Heart left ventricle (tissue), 16 donors: Measurements from ENCODE around the gene ETF1. TPM values are rescaled to one million over a fixed set of nuclear protein-coding genes. Genes with fewer than 3 reads are reported as not detected.

Experiments used
- ATAC-seq, 4 donors: fragments of 200-7000 bp; cut with Tn5 transposase; one replicate each; pipeline ENCODE4 v1.9.1; 2020 to 2022; ENCODE audit warnings: moderate library complexity in 4 of 4, mild to moderate bottlenecking in 3 of 4, moderate number of reproducible peaks in 1 of 4
- DNase-seq, 5 donors: peaks; one replicate each; pipeline ENCODE4 v3.0.0-alpha.2; 2020
- H3K27ac ChIP-seq, 12 donors: fragments of 200-600 bp; sonication (generic) in 4 of 12; one replicate each; pipeline versions ENCODE4 v1.5.0 to v1.8.0; 2016 to 2022; ENCODE audit warnings: mild to moderate bottlenecking in 2 of 12
- H3K27me3 ChIP-seq, 9 donors: fragments of 200-600 bp; sonication (generic) in 2 of 9; one replicate each; pipeline versions ENCODE4 v1.5.1 to v1.8.0; 2016 to 2022; ENCODE audit warnings: mild to moderate bottlenecking in 3 of 9
- H3K36me3 ChIP-seq, 9 donors: fragments of 200-600 bp; sonication (generic) in 2 of 9; one replicate each; pipeline versions ENCODE4 v1.5.0 to v1.8.0; 2018 to 2022; ENCODE audit warnings: mild to moderate bottlenecking in 2 of 9
- H3K4me1 ChIP-seq, 12 donors: fragments of 200-600 bp; sonication (generic) in 4 of 12; one replicate each; pipeline versions ENCODE4 v1.5.0 to v1.8.0; 2016 to 2022; ENCODE audit warnings: mild to moderate bottlenecking in 3 of 12
- H3K4me3 ChIP-seq, 12 donors: fragments of 200-600 bp; sonication (generic) in 4 of 12; one replicate each; pipeline versions ENCODE4 v1.5.0 to v1.8.0; 2017 to 2022; ENCODE audit warnings: mild to moderate bottlenecking in 9 of 12, moderate library complexity in 4 of 12
- H3K9me3 ChIP-seq, 12 donors: fragments of 200-600 bp; sonication (generic) in 4 of 12; one replicate each; pipeline versions ENCODE4 v1.5.0 to v1.8.0; 2016 to 2022; ENCODE audit warnings: mild to moderate bottlenecking in 1 of 12
- POLR2A ChIP-seq, 2 donors: fragments of 450-650 bp; IDR thresholded peaks; one replicate each; pipeline ENCODE4 v1.6.1; 2017; ENCODE audit warnings: antibody characterized with exemption in 2 of 2, mild to moderate bottlenecking in 2 of 2, moderate library complexity in 2 of 2
- WGBS, 4 donors: extraction: QIAGEN DNeasy Blood & Tissue Kit in 2 of 4; methylation state at CpG; one replicate each; pipeline versions ENCODE4 v1.1.5 to v1.1.7; 2013 to 2018; 5-methylcytosine and 5-hydroxymethylcytosine counted together
- intact Hi-C, 10 donors: fragments of 100-400 bp; cut with DNase I; formaldehyde crosslinking; loops; one replicate each; pipeline versions ENCODE4 v1.11.1 to v1.14.2; 2022
- polyA plus RNA-seq, 2 donors: library from polyadenylated mRNA; stranded (reverse); fragments of 200-250 nt; gene quantifications; one replicate each; pipeline ENCODE4 v1.2.3, GENCODE V29; 2013
- total RNA-seq, 9 donors: library from RNA; depleted of rRNA in 2 of 9; stranded (reverse); fragments of >200 nt in 2 of 9; fragmentation: NEBNext Ultra II Directional in 3 of 9; extraction: Animal tissue kit (Norgen Biotek cat#: 25700) in 3 of 9; gene quantifications; one replicate each; pipeline versions ENCODE4 v1.1.0 to v1.2.4, GENCODE V29; 2016 to 2023
- TF ChIP-seq, protein P1 (sequence below), 12 donors: fragments of 200-600 bp; sonication (generic) in 4 of 12; IDR thresholded peaks; one replicate each; pipeline versions ENCODE4 v1.5.0 to v1.8.0; 2018 to 2022; ENCODE audit warnings: antibody characterized with exemption in 12 of 12, mild to moderate bottlenecking in 5 of 12
- donor health status: ischemic (EF 13 %, LVEDD 7.1; RV severe dilation, severe dysfunction).
- donor health status: healthy with polysubstance abuse.
- donor health status: DM: no; HTN: yes; CAD: no.
- donor health status: DM: no; HTN: no; CAD: no.
- donor health status: ischemic (EF 25% LVEDD 6.9; RV normal size, moderate dysfunction).
- donor health status: ischemic (EF 25% LVEDD 5.7; RV mildly dilated, moderate dysfunction).
- donor health status: healthy.
- donor health status: DM: yes; HTN: yes; CAD: no.
- donor health status: ischemic (EF 35%, LVEDD 5.7; RV mildly dilated, moderate dysfunction).
- donor health status: nonischemic (EF 11% LVEDD 7.7; RV severe dilation, severe dysfunction).
- donor health status: DM: yes; HTN: yes; CAD: no.
- donor health status: PGD.
- donor health status: ischemic (EF 29% LVEDD 5.4; RV normal size, mild dysfunction).
- donor health status: nonischemic (EF 23%, LVEDD 6.1; RV moderate dilation, normal function).

The ETF1 gene
- total and polyA plus RNA-seq, 11 donors: 19.0 to 116 (median 81.8) TPM

DNA sequence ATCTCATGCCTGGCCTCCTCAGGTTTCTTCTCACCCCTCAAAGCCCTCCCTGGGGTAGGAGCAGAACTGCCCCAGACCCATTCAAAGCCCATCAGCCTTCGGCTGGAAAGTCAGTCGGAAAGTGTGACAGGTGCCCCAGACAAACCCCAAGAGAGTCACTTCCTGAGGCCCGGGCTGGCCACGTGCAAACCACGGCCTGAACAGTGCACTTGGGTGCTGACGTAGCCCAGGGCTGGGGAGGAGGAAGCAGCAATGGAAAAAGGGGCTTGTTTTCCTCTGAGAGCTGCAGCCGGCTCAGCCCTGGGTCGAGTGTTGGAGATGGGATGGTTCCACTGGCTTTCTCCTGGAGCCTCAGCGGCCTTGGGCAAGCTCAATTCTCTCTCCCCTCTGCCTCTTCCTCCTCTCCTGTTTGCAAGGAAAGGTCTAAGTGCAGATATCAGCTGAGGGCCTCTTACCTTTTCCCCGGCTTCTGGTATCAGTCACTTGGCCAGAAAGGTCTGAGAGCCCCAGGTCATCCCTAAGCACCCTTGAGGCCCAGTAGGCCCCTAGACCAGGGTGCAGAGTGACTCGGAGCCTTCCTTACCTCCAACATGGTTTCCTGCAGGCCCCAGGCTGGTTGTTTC lies 83.6 kb downstream of the ETF1 start:
- Histone ChIP-seq H3K27ac (peak overlapping the region in 4 of 12 donors; percentile 23 to 64 (median 48)), H3K27me3 (no peaks in the 10 kb centered on the region), H3K4me1 (peaks cover 4 to 59% (median 41%) of the 10 kb centered on the region in 12 donors), H3K4me3 (no peak overlapping the region), H3K9me3 (no peaks in the 10 kb centered on the region), H3K36me3 (no peaks in the 10 kb centered on the region)
- ATAC-seq (peak in 1 of 4 donors; percentile 36), DNase-seq (peak in 4 of 5 donors; percentile 61 to 75 (median 66))
- intact Hi-C loops: no loop called here
- TF ChIP-seq, protein P1, sequence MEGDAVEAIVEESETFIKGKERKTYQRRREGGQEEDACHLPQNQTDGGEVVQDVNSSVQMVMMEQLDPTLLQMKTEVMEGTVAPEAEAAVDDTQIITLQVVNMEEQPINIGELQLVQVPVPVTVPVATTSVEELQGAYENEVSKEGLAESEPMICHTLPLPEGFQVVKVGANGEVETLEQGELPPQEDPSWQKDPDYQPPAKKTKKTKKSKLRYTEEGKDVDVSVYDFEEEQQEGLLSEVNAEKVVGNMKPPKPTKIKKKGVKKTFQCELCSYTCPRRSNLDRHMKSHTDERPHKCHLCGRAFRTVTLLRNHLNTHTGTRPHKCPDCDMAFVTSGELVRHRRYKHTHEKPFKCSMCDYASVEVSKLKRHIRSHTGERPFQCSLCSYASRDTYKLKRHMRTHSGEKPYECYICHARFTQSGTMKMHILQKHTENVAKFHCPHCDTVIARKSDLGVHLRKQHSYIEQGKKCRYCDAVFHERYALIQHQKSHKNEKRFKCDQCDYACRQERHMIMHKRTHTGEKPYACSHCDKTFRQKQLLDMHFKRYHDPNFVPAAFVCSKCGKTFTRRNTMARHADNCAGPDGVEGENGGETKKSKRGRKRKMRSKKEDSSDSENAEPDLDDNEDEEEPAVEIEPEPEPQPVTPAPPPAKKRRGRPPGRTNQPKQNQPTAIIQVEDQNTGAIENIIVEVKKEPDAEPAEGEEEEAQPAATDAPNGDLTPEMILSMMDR (IDR thresholded peaks at IDR 0.05): no peak
- TF ChIP-seq POLR2A (IDR thresholded peaks at IDR 0.05): no peak
- 51 to 69% (median 62%) methylated on average over 11 of the region's 11 CpGs for WGBS, 4 donors

- Histone ChIP-seq H3K36me3 (no peaks in the 10 kb centered on the region), H3K4me1 (peaks cover 4 to 56% (median 39%) of the 10 kb centered on the region in 12 donors), H3K27ac (peak overlapping the region in 3 of 12 donors; percentile 60 to 64 (median 64)), H3K27me3 (no peaks in the 10 kb centered on the region), H3K9me3 (no peaks in the 10 kb centered on the region), H3K4me3 (no peak overlapping the region)
- WGBS, 4 donors: 74 to 80% (median 78%) methylated on average over 8 to 9 of the region's 9 CpGs
- TF ChIP-seq POLR2A (IDR thresholded peaks at IDR 0.05): no peak
- TF ChIP-seq, protein P1 (IDR thresholded peaks at IDR 0.05): no peak
- ATAC-seq (no peak), DNase-seq (no peak)
- intact Hi-C loops: no loop called here
Measured at GRCh38 chr5:138458856-138459255, 84.2 kb downstream of the ETF1 start.

GRCh38 chr5:138458384-138458783 lies 84.7 kb downstream of the ETF1 start:
- peak in 3 of 4 donors; percentile 3 to 51 (median 6) for ATAC-seq
- 13 to 15% (median 14%) methylated on average over 7 to 11 of the region's 11 CpGs for WGBS, 4 donors
- H3K4me1 ChIP-seq: peaks cover 4 to 54% (median 36%) of the 10 kb centered on the region in 12 donors
- H3K9me3 ChIP-seq: no peaks in the 10 kb centered on the region
- no peaks in the 10 kb centered on the region for H3K36me3 ChIP-seq
- peak overlapping the region in 7 of 12 donors; percentile 12 to 43 (median 35) for H3K4me3 ChIP-seq
- intact Hi-C loops: no loop called here
- no peak for TF ChIP-seq POLR2A (IDR thresholded peaks at IDR 0.05)
- TF ChIP-seq, protein P1 (IDR thresholded peaks at IDR 0.05): no peak
- peak overlapping the region in 6 of 12 donors; percentile 3 to 64 (median 62) for H3K27ac ChIP-seq
- no peaks in the 10 kb centered on the region for H3K27me3 ChIP-seq
- DNase-seq: peak in 2 of 5 donors; percentile 35 to 50

DNA sequence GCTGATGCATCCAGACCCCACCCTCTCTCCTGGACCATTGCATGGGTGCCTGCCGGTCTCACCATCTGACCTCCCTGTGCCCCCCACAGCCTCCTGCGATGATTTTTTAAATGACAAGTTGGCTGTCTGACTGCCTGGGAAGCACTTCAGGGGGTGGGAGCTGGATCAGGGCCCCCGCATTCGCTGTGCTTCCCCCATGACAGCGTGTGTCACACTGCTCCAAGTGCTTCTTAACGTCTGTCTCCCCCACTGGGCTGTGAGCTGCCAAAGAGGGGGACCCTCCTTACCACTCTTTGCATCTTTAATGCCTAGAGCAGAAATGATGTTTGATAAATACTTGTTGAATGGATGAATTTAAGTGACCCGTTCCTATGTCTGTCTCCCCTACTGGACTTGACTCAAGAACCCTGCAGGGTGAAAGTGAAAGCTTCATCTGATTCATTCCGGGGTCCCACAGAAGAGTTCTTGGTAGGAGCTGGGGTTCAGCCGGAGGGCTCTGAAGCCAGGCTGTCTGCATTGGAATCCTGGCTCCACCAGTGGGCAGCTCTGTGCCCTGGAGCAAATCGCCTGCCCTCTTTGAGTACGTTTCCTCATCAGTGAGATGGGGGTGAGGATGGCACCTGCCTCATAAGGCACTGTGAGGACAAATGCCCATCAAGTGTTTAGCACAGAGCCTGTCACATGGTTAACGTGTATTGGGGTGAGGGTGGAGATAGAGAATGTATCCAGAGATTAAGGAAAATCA lies 85.3 kb downstream of the ETF1 start:
- intact Hi-C loops: no loop called here
- TF ChIP-seq POLR2A (IDR thresholded peaks at IDR 0.05): no peak
- TF ChIP-seq, protein P1 (IDR thresholded peaks at IDR 0.05): no peak
- Histone ChIP-seq H3K27ac (peak overlapping the region in 4 of 12 donors; percentile 60 to 64 (median 64)), H3K4me1 (peaks cover 4 to 49% (median 34%) of the 10 kb centered on the region in 12 donors), H3K9me3 (no peaks in the 10 kb centered on the region), H3K36me3 (no peaks in the 10 kb centered on the region), H3K4me3 (peak overlapping the region in 6 of 12 donors; percentile 22 to 43 (median 37)), H3K27me3 (no peaks in the 10 kb centered on the region)
- 67 to 77% (median 70%) methylated on average over 10 to 12 of the region's 12 CpGs for WGBS, 4 donors
- ATAC-seq: no peak
- DNase-seq: no peak
